Fibroblast of mammary gland (primary cell): ENCODE results near the gene C16orf90.
A peak's percentile ranks its signal among the peaks of the same experiment; 100 is the strongest.
"Not testable (repeated sequence)": the region's sequence is repeated elsewhere in the genome, so short reads cannot be mapped to it uniquely, and the experiment has no call there.

Experiments
- DNase-seq: peaks from one replicate; pipeline ENCODE4 v3.0.0-alpha.2; 2010; ENCODE audit warnings: low read depth
- H3K4me3 ChIP-seq: 2 replicates; pipeline ENCODE4 v1.5.1; 2011; ENCODE audit warnings: low read depth, mild to moderate bottlenecking, low read length, moderate library complexity; ENCODE audit not compliant: control insufficient read depth
- TF ChIP-seq, protein P1 (sequence below): conservative IDR thresholded peaks from 2 replicates; pipeline ENCODE4 v1.5.1; 2011; ENCODE audit warnings: low read depth, low read length, inconsistent platforms; ENCODE audit not compliant: control insufficient read depth, insufficient read depth

C16orf90 gene

DNA sequence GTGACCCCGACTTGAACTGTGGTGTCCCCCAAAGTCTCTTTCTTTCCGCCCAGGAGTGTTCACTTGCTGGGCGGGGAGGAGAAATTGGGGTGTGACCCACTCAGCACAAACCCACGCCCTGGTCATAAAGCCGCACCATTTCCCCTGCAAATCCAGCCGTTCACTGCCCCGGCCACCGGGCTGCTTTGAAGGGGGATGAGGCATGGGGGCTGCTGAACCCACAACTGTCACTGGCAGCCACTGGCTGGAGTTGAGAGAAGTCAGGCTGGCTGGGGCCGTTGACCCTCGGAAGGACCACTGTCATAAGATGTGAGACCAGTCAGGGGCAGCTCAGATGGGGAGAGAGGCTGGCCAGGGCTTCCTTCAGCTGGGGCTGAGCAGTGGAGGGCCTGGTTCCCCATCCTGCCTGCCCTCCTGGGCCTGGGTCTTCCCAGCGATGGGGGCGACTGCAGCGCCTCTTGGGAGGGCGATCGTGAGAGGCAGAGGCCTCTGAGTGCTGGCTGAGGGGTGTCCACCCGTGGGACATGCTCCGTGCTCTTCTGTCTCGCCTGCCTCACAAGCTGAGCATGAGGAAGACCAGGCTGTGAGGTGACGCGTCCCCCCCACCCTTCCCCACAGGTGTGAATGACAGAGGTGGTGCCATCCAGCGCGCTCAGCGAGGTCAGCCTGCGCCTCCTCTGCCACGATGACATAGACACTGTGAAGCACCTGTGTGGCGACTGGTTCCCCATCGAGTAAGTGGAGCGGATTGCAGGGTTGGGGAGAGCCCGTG lies 19.5 kb downstream of the C16orf90 start:
- no peak overlapping the region for H3K4me3 ChIP-seq
- TF ChIP-seq, protein P1, sequence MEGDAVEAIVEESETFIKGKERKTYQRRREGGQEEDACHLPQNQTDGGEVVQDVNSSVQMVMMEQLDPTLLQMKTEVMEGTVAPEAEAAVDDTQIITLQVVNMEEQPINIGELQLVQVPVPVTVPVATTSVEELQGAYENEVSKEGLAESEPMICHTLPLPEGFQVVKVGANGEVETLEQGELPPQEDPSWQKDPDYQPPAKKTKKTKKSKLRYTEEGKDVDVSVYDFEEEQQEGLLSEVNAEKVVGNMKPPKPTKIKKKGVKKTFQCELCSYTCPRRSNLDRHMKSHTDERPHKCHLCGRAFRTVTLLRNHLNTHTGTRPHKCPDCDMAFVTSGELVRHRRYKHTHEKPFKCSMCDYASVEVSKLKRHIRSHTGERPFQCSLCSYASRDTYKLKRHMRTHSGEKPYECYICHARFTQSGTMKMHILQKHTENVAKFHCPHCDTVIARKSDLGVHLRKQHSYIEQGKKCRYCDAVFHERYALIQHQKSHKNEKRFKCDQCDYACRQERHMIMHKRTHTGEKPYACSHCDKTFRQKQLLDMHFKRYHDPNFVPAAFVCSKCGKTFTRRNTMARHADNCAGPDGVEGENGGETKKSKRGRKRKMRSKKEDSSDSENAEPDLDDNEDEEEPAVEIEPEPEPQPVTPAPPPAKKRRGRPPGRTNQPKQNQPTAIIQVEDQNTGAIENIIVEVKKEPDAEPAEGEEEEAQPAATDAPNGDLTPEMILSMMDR: no peak

DNA sequence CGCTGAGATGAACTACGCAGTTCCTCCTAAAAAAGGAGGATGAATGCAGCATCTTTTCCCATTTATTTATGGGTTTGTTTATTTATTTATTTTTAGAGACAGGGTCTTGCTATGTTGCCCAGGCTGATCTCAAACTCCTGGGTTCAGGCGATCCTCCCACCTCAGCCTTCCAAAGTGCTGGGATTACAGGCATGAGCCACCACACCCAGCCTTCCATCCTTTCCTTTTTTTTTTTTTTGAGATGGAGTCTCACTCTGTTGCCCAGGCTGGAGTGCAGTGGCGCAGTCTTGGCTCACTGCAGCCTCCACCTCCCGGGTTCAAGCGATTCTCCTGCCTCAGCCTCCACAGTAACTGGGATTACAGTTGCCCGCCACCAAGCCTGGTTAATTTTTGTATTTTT lies 20.4 kb downstream of the C16orf90 start:
- not testable (repeated sequence) for DNase-seq, H3K4me3 ChIP-seq

More for the DNA sequence above, 19.5 kb downstream of the C16orf90 start:
- DNase-seq: no peak

DNA sequence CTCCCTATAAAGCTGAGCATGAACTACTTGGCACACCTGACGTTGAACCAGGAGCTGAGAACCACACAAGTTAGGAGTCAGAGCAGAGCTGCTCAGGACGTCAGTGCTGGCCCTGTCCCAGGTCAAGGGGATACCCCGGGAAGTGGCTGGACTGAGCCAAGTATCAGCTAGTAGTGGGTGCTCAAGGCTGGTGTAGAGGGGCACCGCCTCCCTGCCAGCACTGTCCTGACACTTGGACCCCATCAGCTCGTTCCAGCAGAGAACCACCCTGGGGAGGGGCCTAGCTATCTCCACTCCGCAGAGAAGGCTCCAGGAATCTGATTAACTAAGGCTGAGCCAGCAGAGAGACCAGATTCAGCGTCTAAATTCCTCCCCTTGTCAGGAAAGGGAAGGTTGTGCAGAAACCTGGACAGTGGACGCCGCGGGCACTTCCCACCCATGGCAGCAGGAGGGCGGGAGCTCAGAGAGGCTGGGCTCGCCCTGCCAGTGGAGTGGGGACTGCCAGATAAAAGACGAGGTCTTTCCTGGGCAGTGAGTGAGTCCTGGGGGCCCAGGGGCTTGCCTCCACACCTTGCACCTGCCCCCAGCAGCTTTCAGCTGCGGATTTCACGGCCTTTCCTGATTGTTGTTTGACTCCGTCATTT lies 21.0 kb downstream of the C16orf90 start:
- DNase-seq: no peak
- no peak overlapping the region for H3K4me3 ChIP-seq
- TF ChIP-seq, protein P1: no peak

DNA sequence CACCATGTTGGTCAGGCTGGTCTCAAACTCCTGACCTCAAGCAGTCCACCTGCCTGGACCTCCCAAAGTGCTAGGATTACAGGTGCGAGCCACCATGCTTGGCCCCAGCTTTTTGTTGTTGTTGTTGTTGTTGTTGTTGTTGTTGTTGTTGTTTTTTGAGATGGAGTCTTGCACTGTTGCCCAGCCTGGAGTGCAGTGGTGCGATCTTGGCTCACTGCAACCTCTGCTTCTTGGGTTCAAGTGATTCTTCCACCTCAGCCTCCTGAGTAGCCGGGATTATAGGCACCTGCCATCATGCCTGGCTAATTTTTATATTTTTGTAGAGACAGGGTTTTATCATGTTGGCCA lies 21.7 kb downstream of the C16orf90 start:
- DNase-seq, H3K4me3 ChIP-seq: not testable (repeated sequence)

DNA sequence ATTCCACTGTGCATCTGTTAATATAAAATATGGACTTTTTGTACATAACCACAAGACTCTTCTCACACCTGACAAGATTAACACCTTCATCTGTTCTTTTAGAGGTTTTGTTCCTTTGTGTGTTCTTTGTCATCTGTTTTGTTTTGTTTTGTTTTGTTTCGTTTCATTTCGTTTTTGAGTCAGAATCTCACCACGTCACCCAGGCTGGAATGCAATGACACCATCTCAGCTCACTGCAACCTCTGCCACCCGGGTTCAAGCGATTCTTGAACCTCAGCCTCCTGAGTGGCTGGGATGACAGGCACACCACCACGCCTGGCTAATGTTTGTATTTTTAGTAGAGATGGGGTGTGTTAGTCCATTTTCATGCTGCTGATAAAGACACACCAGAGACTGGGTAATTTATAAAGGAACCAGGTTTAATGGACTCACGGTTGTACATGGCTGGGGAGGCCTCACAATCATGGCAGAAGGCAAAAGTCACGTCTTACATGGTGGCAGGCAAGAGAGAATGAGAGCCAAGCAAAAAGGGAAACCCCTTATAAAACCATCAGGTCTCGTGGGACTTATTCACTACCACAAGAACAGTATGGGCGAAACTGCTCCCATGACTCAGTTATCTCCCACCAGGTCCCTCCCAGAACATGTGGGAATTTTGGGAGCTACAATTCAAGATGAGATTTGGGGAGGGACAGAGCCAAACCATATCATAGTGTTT lies 22.3 kb downstream of the C16orf90 start:
- no peak overlapping the region for H3K4me3 ChIP-seq
- TF ChIP-seq, protein P1: no peak
- peak; percentile 51 for DNase-seq

DNA sequence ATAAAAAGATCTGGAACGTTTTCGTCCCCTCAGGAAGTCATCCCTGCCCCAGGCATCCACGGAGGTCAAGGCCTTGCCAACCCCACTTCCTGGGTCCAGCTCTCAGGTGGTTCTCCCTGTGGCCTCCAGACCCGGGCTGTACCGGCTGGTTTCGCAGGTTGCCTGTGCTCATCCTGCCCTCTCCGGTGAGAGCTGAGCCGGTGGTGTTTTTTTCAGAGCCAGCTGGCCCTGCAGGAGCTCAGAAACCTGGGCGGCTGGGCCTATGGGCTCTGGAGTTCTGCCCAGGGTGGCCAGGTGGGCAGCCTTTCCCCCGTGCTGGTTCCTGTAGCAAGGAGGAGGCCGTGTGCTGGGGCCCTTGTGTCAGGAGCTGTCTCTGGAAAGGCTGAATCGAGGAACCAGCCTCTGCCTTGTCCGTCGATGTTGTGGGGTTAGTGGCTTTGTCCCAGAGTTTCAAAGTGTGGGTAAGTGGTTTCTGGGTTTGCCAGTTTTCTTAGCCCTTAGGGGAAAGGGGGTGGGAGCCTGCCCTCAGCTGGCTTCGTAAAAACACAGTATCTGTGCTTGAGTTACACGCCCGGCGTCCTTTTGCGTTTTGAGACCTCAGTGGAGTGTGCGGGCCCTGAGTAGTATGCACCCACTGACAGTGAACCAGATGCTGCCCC lies 23.6 kb downstream of the C16orf90 start:
- no peak for DNase-seq
- TF ChIP-seq, protein P1: no peak
- no peak overlapping the region for H3K4me3 ChIP-seq

DNA sequence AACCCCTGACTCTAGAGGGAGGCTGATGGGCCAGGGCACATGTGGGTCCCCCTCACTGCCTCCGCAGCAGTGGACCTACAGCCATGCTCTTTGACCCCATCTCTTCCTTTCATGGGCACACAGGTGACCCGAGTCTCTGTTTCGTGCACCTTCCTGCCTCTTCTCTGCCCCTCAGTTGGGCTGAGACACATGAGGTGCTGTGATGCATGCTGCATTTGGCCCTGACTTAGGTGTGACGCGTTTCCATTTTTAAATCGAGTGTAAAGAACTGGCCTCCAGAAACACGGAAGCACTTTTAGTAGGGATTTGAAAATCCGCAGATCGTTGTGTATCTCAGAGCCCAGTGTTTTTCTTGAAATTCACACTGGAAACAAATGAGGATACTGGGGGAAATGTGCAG lies 24.6 kb downstream of the C16orf90 start:
- TF ChIP-seq, protein P1: no peak
- no peak for DNase-seq
- H3K4me3 ChIP-seq: no peak overlapping the region
